HUES6 (cell line): ENCODE results near the gene DCUN1D5.

ENCODE experiments used
- H3K27ac ChIP-seq: 2 replicates; pipeline ENCODE4 v1.7.0; 2013; ENCODE audit warnings: low read depth, mild to moderate bottlenecking, low read length, inconsistent platforms
- H3K27me3 ChIP-seq: 2 replicates; pipeline ENCODE4 v1.6.1; 2013; ENCODE audit warnings: low read length; ENCODE audit not compliant: control insufficient read depth, insufficient read depth
- H3K36me3 ChIP-seq: 2 replicates; pipeline ENCODE4 v1.6.1; 2013; ENCODE audit warnings: low read length; ENCODE audit not compliant: control insufficient read depth, insufficient read depth
- H3K4me1 ChIP-seq: 2 replicates; pipeline ENCODE4 v1.6.1; 2013; ENCODE audit warnings: low read length; ENCODE audit not compliant: control insufficient read depth, insufficient read depth
- H3K4me3 ChIP-seq: 2 replicates; pipeline ENCODE4 v1.5.1; 2013; ENCODE audit warnings: low read depth, low read length
- H3K9ac ChIP-seq: one replicate; pipeline ENCODE4 v1.6.1; 2013; ENCODE audit warnings: mild to moderate bottlenecking, low read length
- H3K9me3 ChIP-seq: 2 replicates; pipeline ENCODE4 v1.6.1; 2013; ENCODE audit warnings: low read depth, low read length; ENCODE audit not compliant: control insufficient read depth, insufficient read depth

The DCUN1D5 gene

GRCh38 chr11:103055221-103055890, 36.6 kb downstream of the DCUN1D5 start:
- Histone ChIP-seq H3K9me3 (no peaks in the 10 kb centered on the region), H3K9ac (no peak overlapping the region), H3K4me3 (no peak overlapping the region), H3K4me1 (no peaks in the 10 kb centered on the region), H3K27ac (no peak overlapping the region), H3K27me3 (no peaks in the 10 kb centered on the region), H3K36me3 (peaks cover 12% of the 10 kb centered on the region)

GRCh38 chr11:103053997-103054396, 38.0 kb downstream of the DCUN1D5 start:
- no peaks in the 10 kb centered on the region for H3K27me3 ChIP-seq
- no peaks in the 10 kb centered on the region for H3K4me1 ChIP-seq
- no peak overlapping the region for H3K9ac ChIP-seq
- peaks cover 5% of the 10 kb centered on the region for H3K36me3 ChIP-seq
- no peaks in the 10 kb centered on the region for H3K9me3 ChIP-seq
- no peak overlapping the region for H3K4me3 ChIP-seq
- no peak overlapping the region for H3K27ac ChIP-seq

GRCh38 chr11:103051981-103052380, 40.0 kb downstream of the DCUN1D5 start:
- Histone ChIP-seq H3K9me3 (no peaks in the 10 kb centered on the region), H3K36me3 (no peaks in the 10 kb centered on the region; the same call in 1 of the 2 replicates), H3K27ac (no peak overlapping the region), H3K9ac (no peak overlapping the region), H3K4me3 (no peak overlapping the region), H3K27me3 (no peaks in the 10 kb centered on the region), H3K4me1 (no peaks in the 10 kb centered on the region)

- Histone ChIP-seq H3K27ac (no peak overlapping the region), H3K4me3 (no peak overlapping the region), H3K36me3 (no peaks in the 10 kb centered on the region)
Measured at GRCh38 chr11:103051151-103051801, 40.7 kb downstream of the DCUN1D5 start.

GRCh38 chr11:103050351-103050750, 41.6 kb downstream of the DCUN1D5 start:
- Histone ChIP-seq H3K9ac (no peak overlapping the region), H3K36me3 (no peaks in the 10 kb centered on the region), H3K27me3 (no peaks in the 10 kb centered on the region), H3K9me3 (no peaks in the 10 kb centered on the region), H3K27ac (no peak overlapping the region), H3K4me3 (no peak overlapping the region), H3K4me1 (no peaks in the 10 kb centered on the region)

More at GRCh38 chr11:103051151-103051801, 40.7 kb downstream of the DCUN1D5 start:
- Histone ChIP-seq H3K9ac (no peak overlapping the region), H3K9me3 (no peaks in the 10 kb centered on the region), H3K27me3 (no peaks in the 10 kb centered on the region), H3K4me1 (no peaks in the 10 kb centered on the region)

- Histone ChIP-seq H3K4me3 (no peak overlapping the region), H3K27ac (no peak overlapping the region), H3K9me3 (no peaks in the 10 kb centered on the region), H3K4me1 (no peaks in the 10 kb centered on the region), H3K36me3 (no peaks in the 10 kb centered on the region), H3K27me3 (no peaks in the 10 kb centered on the region), H3K9ac (no peak overlapping the region)
Measured at GRCh38 chr11:103047837-103048236, 44.1 kb downstream of the DCUN1D5 start.

GRCh38 chr11:103043826-103044678, 47.9 kb downstream of the DCUN1D5 start:
- H3K4me1 ChIP-seq: no peaks in the 10 kb centered on the region
- H3K27me3 ChIP-seq: no peaks in the 10 kb centered on the region
- no peaks in the 10 kb centered on the region for H3K36me3 ChIP-seq
- no peak overlapping the region for H3K9ac ChIP-seq
- H3K4me3 ChIP-seq: no peak overlapping the region
- no peaks in the 10 kb centered on the region for H3K9me3 ChIP-seq
- no peak overlapping the region for H3K27ac ChIP-seq

- Histone ChIP-seq H3K27me3 (no peaks in the 10 kb centered on the region), H3K9ac (no peak overlapping the region), H3K4me3 (no peak overlapping the region), H3K9me3 (no peaks in the 10 kb centered on the region), H3K4me1 (no peaks in the 10 kb centered on the region), H3K27ac (no peak overlapping the region), H3K36me3 (no peaks in the 10 kb centered on the region)
Measured at GRCh38 chr11:103042161-103042560, 49.8 kb downstream of the DCUN1D5 start.

- Histone ChIP-seq H3K9ac (no peak overlapping the region), H3K36me3 (no peaks in the 10 kb centered on the region), H3K27ac (no peak overlapping the region), H3K9me3 (no peaks in the 10 kb centered on the region), H3K4me3 (no peak overlapping the region), H3K4me1 (no peaks in the 10 kb centered on the region), H3K27me3 (no peaks in the 10 kb centered on the region)
Measured at GRCh38 chr11:103035791-103036434, 56.0 kb downstream of the DCUN1D5 start.

- no peak overlapping the region for H3K4me3 ChIP-seq
- no peaks in the 10 kb centered on the region for H3K4me1 ChIP-seq
- no peak overlapping the region for H3K27ac ChIP-seq
- no peaks in the 10 kb centered on the region for H3K36me3 ChIP-seq
- no peaks in the 10 kb centered on the region for H3K27me3 ChIP-seq
- no peaks in the 10 kb centered on the region for H3K9me3 ChIP-seq
- no peak overlapping the region for H3K9ac ChIP-seq
Measured at GRCh38 chr11:103035216-103035615, 56.7 kb downstream of the DCUN1D5 start.
